Measurements from ENCODE around the gene CCDC197.
A peak's percentile ranks its signal among the peaks of the same experiment; 100 is the strongest.

CCDC197 gene

DNA sequence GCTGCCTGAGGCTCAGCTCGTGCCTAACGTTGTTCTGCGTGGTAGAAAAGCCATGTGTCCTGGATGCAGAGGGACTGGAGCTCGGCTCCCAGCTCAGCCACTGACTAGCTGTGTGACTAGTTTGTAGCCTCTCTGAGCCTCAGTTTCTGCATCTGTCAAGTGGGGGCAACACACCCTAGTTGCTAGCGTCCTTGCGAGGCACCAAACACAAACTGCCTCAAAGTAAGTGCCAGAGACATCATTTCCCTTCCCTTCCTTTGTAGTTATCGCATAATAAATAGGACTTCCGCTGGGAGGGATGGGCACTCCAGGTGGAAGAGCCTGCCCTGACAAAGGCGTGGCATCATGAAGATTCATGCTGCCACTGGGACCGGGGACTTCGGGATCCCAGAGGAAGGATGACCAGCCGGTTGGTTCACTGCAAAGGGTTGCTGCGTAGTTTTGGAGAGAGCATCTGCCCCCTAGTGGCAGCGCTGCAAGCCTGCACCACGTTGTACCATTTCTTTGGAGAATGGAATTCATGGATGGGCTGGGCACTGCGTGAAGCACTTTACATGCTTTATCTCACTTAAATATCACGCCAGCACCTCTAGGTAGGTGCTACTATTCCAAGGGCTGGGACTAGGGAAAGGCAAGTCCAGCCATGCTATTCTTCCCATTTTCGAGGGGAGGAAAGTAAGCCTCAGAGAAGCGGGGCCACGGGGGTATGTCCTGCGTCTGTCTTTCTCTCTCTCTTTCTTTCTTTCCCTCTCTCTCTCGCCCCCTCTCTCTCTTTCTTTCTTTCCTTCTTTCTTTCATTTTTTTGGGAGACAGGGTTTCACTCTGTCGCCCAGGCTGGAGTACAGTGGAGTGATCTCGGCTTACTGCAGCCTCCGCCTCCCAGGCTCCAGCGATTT lies 4.6 kb downstream of the CCDC197 start:
- DNase-seq: peak; percentile 45

DNA sequence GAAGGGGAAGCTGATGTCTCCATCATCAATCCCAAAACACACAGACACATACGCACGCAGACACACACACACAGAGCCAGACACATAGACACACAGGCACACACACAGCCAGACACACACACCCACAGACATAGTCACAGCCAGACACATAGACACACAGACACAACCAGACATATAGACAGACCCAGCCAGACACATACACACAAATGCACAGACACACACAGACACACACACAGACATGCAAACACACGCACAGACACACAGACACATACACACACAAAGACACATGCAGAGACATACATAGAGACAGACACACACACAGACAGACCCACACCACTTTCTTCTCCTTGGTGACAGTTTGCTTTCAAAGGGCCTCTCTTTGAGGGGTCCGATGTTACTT lies 6.3 kb downstream of the CCDC197 start:
- DNase-seq: no peak

DNA sequence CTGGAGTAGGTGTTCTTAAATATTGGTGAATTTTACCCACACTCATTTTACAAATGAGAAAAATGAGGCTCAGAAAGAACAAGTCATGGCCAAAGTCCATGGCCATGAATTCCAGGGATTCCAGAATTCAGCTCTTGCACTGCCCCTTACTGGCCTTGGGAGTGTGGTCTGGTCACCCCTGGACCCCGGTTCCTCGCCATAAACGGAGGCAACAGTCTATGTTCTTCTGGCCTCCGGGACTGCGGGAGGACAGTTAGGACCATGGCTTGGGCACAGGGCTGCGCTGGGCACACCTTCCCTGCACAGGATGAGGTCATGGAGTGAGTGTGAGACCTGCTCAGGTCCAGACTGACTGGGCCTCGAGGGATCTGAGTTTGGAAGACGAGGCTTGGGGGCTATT lies 6.9 kb downstream of the CCDC197 start:
- no peak for DNase-seq

DNA sequence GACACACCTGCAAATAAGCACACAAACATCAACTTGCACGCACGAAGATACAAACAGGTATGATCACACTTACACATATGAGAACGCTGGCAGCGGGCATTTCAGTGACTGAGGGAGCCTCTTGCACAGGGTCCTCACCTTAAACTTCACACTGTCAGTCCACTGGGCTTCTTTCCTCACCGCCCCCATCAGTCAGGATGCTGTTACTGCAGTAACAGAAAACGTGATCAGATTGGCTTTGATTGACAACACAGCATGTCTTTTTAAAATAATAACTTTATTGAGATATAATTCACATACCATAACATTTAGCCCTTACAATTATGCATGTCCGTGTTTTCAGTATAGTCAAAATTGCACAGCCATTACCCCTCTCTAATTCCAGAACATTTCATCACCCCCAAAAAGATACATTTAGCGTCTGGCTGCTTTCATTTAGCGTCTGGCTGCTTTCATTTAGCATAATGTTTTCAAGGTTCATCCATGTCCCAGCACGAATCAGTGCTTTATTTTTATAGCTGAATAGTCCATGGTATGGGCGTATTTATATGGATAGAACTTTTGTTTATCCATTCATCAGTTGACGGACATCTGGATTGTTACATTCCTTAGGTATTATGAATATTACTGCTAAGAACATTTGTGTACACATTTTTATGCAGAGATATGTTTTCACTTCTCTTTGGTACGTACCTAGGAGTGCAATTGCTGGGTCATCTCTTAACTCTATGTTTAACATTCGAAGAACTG lies 8.4 kb downstream of the CCDC197 start:
- DNase-seq: no peak

GRCh38 chr14:94008234-94008633 lies 11.1 kb downstream of the CCDC197 start:
- no peak for DNase-seq

GRCh38 chr14:94009767-94010166 lies 12.7 kb downstream of the CCDC197 start:
- DNase-seq: no peak

DNA sequence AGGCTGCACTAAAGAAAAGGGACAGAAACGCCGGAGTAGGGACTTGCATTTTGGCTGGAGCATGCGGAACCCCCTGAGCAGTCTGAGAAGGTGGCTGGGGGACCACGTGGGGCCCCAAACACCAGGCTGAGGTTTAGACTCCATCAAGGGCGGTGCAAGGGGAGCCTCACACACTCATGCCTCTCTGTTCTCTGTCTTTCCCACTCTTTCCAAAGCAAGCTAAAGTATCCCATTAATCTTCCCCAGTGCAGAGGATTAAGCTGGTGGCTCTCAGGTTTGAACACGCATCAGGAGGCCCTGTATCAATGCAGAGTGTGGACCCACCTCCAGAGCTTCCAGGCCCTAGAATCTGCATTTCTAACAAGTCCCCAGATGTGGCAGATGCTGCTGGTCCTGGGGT lies 13.5 kb downstream of the CCDC197 start:
- DNase-seq: no peak

GRCh38 chr14:94011795-94012194 lies 14.7 kb downstream of the CCDC197 start:
- DNase-seq: no peak

GRCh38 chr14:94014382-94014781 lies 17.3 kb downstream of the CCDC197 start:
- no peak for DNase-seq

DNA sequence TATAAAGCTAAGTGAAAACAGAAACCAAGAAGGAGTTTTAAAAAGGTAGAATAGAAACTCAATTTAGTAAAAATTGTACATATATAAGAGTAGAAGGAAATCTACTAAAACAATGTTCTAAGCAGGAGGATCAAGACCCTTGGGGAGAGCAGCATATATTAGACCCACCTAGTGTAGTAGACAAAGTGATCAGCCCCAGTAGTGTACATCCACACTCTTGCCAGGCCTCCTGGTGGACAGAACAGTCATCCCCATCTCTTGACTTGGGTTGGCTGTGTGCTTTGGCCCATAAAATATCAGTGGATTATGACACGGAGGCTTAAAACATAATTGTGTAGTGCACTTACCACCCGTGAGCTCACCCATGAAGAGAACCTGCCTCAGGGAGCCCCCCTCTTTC lies 18.1 kb downstream of the CCDC197 start:
- no peak for DNase-seq

DNA sequence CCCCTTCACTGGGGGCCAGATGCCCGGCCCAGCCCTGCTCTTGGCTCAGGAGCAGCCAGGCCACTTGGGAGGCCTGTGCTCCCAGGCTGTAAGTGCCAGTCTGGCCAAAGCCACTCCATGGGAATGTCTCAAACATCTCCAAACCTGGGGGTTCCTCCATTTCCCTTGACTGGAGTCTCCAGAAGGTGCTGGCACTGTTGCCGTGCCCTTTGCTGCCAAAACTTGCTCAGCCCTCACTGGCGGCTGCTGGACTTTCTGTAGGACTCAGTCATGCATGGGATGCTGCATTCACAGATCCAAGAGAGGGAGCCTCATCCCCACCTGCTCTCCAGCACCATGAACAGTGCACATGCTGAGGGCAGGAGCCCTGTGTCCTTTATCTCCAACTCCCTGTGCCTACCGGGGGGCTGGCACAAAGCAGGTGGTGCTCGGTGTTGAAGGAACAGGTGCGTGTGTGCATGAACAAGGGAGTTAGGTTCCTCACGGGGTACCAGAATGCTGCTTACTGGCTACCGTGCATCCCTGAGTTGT lies 19.4 kb downstream of the CCDC197 start:
- DNase-seq: no peak

DNA sequence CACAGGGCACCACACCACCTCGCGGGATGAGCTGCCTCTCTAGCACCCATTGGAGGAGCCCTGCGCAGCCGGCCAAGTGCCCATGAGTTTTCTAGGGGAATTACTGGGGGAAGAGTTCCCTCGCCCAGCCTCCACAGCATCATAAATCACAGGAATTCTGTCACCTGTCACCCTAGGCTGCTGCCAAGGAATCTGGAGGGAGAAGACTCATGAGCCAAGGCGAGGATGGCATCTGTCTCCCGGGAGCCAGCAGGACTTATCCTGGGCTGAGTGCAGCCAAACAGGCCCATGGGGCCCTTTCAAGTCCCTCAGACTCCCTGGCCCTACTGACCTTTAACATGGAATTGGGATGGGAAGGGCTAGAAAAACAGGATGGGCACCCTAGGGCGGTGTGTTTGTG lies 21.2 kb downstream of the CCDC197 start:
- no peak for DNase-seq

DNA sequence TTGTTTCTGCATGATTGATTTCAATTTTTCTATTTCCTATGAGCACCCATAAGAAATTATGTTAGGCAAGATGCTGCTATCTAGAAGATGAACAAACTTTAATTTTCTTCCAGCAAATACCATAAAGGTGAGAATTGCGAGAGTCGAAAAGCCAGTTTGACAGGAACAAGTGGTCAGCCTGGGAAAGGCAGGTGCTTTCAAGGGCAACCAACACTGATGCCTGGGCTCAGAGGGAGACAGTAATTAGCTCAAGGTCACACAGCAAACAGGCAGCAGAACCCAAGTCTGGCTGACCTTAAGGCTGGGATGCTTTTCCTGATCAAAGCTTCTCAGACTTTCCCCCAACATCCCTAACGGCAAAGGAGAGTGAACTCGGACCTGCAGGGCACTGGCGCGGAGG lies 22.2 kb downstream of the CCDC197 start:
- DNase-seq: no peak

DNA sequence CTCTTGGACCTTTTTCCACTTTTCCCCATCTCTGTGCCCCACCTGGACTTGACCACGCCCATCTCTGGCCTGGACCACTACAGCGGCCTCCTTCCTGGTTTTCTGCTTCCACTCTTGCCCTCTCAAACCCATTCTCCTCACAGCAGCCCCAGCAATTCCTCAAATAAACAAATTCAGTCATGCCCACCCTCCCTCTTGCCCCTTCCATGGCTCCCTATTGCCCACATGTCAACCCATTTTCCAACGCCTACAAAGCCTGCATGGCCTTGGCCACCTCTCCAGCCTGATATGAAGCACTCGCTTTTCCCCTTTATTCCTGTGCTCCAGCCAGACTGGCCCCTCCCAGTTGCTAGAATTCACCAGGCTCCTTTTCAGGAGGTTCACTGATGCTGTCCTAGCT lies 23.2 kb downstream of the CCDC197 start:
- no peak for DNase-seq

GRCh38 chr14:94021001-94021400 lies 23.9 kb downstream of the CCDC197 start:
- DNase-seq: no peak

DNA sequence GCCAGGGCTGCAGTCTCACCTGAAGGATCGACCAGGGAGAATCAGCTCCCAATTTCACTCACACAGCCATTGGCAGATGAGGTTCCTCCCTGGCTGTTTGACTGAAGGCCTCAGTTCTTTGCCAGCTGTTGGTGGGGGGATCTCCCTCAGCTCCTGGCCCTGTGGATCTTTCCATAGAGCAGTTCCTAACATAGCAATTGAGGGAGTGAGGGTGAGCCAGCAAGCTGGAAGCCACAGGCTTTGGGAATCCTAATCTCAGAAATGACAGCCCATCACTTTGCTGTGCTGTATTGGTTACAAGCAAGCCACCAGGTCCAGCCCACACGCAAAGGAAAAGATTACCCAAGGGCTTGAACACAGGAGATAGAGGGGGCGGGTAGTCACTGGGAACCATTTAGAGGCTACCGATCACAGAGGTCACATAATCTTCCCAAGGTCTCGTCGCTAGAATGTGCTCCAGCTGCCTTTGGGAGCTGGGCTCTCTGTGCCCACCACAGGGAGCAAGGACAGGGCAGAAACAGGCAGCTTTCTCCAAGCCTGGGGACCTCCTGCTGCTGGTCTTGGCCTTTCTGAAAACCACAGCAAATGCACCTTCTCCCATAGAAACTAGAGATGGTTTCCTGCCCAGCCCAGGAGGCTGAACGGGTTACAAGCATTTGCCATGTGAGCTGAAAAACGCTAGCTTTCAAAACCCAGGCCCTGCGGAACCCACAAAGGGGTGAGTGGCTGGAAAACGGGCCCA lies 24.5 kb downstream of the CCDC197 start:
- DNase-seq: no peak

DNA sequence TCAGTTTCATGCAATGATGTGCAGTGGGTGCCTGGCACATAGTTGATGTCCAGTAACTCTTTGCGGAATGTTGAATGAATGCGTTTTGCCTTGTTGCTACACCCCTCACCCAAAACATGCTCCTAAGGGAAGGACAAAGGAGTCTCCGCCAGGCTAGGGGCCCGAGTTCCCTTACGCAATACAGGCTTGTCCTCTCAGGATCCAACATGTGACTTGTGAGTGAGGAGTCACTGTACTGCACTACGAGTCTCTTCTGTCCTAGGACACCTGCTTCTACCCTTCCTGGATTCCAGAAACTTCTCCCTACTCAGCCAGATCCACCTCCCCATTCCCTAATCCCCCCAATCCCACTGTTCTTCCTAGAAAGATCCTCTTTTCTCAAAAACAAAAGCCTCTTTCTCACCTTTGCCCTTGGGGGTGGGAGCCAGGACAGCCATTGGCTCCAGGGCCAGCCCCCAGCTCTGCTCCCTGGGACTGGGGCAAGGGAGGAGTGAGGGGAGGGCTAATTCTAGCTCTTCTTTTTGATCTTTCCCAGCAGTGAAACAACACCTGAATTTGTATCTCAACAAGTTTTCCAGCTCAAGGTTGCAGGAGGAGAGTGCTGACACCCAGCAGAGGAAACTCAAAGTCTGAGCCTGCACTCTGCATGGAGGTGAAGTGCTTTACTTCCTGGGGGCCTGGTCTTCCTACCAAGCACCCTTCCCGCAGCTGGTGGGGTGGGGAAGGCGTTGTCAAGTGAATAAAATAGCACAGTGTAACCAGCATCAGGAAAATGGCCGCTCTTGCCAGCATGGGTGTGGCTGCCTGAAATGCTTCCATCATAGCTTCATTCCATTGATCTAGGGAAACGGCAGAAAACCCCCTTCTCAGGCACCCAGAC lies 25.7 kb downstream of the CCDC197 start:
- DNase-seq: no peak

- DNase-seq: no peak
Observed at GRCh38 chr14:94024549-94024948, 27.4 kb downstream of the CCDC197 start.

GRCh38 chr14:94025720-94026119 lies 28.6 kb downstream of the CCDC197 start:
- no peak for DNase-seq

GRCh38 chr14:94026173-94026888 lies 29.2 kb downstream of the CCDC197 start, which contains the start of gene OTUB2:
Gene OTUB2 (plus strand): TSS chr14:94026340. CDS start chr14:94026538, 198 bp downstream.
- DNase-seq: peak; percentile 95

- no peak for DNase-seq
Observed at GRCh38 chr14:94026889-94027469, 29.9 kb downstream of the CCDC197 start.

Measured in activated effector memory CD4-positive, alpha-beta T cell treated with Interleukin-2 at 50 U/mL for 16 hours (primary cell).